ENCODE measurements around the gene CLDN24.

Gene CLDN24

DNA sequence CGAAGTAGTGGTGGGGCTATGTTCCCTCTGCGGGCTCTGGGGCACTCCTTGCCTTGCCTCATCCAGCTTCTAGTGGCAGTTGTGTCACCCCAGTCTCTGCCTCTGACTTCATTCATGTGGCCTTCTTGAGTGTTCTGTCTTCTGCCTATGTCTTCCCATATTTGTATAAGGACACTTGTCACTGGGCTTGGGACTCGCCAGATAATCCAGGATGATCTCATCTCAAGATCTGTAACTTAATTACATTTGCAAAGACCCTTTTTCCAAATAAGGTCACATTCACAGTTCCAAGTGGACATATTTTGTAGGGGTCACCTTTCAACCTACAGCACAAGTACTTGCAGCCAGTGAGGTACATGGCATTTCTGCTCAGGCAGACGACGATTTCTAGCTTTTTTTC, 30.3 kb upstream of the CLDN24 start:
- TF ChIP-seq ZFX (IDR thresholded peaks at IDR 0.05; ENCODE audit: borderline replicate concordance) = no peak
- TF ChIP-seq, protein P1, sequence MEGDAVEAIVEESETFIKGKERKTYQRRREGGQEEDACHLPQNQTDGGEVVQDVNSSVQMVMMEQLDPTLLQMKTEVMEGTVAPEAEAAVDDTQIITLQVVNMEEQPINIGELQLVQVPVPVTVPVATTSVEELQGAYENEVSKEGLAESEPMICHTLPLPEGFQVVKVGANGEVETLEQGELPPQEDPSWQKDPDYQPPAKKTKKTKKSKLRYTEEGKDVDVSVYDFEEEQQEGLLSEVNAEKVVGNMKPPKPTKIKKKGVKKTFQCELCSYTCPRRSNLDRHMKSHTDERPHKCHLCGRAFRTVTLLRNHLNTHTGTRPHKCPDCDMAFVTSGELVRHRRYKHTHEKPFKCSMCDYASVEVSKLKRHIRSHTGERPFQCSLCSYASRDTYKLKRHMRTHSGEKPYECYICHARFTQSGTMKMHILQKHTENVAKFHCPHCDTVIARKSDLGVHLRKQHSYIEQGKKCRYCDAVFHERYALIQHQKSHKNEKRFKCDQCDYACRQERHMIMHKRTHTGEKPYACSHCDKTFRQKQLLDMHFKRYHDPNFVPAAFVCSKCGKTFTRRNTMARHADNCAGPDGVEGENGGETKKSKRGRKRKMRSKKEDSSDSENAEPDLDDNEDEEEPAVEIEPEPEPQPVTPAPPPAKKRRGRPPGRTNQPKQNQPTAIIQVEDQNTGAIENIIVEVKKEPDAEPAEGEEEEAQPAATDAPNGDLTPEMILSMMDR (IDR thresholded peaks at IDR 0.05) = no peak

DNA sequence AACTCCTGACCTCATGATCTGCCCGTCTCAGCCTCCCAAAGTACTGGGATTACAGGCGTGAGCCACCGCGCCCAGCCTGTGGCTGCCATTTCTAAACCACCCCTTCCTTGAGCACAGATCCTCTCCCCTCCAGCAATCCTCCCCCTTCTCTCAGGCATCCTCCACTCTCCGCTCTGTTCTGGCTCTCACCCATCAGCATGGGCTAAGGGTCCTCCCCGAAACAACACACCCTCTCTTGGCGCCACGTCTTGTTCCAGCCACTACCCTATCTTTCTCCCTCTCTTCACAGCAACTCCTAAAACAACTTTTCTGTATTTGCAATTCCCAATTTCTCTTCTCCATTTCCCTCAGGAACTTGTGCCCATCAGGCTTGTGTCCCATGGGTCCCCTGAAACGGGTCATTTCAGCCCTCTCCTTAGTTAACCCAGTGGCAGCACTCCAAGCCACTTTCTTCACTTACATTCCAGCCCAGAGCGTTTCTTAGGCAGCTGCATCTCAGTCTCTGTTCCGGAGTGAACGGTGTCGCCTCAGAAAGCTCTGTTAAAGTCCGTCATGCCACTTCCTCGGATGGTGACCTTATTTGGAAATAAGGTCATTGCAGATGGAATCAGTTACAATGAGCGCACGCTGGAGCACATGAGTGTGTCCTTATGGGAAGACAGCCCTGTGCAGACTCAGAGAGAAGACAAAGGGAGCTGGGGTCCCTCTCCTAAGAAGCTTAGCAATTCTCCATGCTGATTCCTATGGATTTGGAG, 28.3 kb upstream of the CLDN24 start:
- TF ChIP-seq ZFX (IDR thresholded peaks at IDR 0.05; ENCODE audit: borderline replicate concordance) = no peak
- TF ChIP-seq, protein P1 (IDR thresholded peaks at IDR 0.05) = no peak
- no peak overlapping the region for H3K27ac ChIP-seq

More for the DNA sequence above, 30.3 kb upstream of the CLDN24 start:
- no peak overlapping the region for H3K27ac ChIP-seq

DNA sequence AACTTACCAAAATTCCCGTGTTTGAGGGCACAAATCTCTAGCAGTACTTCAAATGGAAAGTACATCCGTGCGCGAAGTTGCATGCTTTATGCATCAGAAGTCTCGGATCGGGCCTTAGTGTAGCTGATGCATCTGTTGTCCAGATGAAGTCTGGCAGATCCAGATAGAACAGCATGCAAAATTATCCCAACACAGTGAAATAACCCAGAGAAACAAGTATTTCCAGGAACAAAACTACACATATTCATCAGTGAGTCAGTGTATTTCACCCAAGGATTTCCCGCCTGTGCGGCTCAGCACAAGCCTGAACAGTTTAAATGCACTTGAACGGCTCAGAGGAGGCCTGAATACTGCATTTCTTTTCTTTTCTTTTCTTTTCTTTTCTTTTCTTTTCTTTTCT, 27.4 kb upstream of the CLDN24 start:
- no peak for TF ChIP-seq ZFX (IDR thresholded peaks at IDR 0.05; ENCODE audit: borderline replicate concordance)
- TF ChIP-seq, protein P1 (IDR thresholded peaks at IDR 0.05) = no peak
- H3K27ac ChIP-seq = no peak overlapping the region

DNA sequence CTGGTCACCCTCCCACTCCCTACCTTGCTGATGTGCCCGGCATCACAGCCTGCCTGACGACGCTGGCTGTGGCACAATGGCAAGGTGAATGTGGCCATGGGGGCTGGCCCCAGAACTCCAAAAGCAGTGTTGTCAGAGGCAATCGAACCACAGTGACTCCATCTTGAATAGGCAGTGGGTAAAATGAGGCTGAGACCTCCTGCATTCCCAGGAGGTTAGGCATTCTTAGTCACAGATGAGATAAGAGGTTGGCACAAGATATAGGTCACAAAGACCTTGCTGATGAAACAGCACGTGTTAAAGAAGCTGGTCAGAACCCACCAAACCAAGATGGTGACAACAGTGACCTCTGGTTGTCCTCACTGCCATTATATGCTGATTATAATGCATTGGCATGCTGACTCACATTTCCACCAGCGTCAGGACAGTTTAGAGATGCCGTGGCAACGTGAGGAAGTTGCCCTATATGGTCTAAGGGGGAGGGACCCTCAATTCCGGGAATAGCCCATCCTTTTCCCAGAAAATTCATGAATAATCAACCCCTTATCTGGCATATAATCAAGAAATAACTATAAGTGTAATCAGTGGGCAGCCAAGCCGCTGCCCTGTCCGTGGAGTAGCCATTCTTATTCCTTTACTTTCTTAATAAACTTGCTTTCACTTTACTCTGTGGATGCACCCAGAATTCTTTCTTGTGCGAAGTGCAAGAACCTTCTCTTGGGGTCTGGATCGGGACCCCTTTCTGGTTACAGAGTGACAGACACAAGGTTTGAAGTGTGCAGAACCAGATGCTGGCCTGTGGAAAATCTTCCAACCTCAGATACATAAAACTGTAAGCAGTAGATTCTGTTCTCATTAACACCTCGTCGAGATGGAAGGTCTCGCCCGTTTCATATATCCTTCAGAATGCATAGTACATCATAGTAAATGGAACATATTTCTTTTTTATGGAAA, 26.8 kb upstream of the CLDN24 start:
- H3K27ac ChIP-seq = no peak overlapping the region
- TF ChIP-seq, protein P1 (IDR thresholded peaks at IDR 0.05) = no peak
- no peak for TF ChIP-seq ZFX (IDR thresholded peaks at IDR 0.05; ENCODE audit: borderline replicate concordance)

DNA sequence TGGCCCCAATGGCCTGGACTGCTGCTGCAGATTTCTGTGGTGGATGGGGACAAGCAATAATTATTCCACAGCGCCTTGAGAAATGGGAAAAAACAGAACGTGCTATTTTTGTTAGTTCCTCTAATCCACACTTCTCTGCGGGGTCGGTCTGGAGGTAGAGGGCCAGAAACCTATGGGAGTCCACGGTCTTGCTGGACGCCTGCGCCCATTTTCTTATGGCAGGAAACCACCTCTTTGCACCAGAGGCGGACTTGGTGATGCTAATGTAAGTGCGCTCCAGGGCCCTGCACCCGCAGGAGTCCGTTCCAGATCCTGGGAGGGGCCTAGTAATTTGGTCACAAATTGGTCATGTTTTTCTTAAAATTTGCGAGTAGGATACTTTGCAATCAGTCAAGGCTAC, 25.9 kb upstream of the CLDN24 start:
- no peak overlapping the region for H3K27ac ChIP-seq
- no peak for TF ChIP-seq ZFX (IDR thresholded peaks at IDR 0.05; ENCODE audit: borderline replicate concordance)
- TF ChIP-seq, protein P1 (IDR thresholded peaks at IDR 0.05) = no peak

DNA sequence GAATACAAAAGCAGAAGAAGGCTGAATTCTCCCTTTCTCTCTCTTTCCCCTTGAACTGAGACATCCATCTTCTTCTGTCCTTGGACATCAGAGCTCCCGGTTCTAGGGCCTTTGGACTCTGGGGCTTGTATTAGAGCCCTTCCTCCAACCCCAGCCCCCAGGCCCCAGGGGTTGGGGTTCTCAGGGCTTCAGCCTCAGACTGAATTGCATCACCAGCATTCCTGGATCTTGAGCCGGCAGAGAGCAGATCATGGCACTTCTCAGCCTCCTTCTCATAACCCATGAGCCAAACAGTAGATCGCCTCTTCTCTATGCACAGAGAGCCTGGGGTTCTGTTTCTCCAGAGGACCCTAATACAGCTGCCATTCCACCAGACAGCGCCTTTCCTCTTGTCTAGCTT, 25.3 kb upstream of the CLDN24 start:
- H3K27ac ChIP-seq = no peak overlapping the region
- TF ChIP-seq ZFX (IDR thresholded peaks at IDR 0.05; ENCODE audit: borderline replicate concordance) = no peak
- TF ChIP-seq, protein P1 (IDR thresholded peaks at IDR 0.05) = no peak
